Measurements from ENCODE around the gene LOXL3. TPM values are rescaled to one million over a fixed set of nuclear protein-coding genes. Genes with fewer than 3 reads are reported as not detected.

LOXL3 gene
- total RNA-seq, 1 experiment from 2014 or later: 4.1 TPM

DNA sequence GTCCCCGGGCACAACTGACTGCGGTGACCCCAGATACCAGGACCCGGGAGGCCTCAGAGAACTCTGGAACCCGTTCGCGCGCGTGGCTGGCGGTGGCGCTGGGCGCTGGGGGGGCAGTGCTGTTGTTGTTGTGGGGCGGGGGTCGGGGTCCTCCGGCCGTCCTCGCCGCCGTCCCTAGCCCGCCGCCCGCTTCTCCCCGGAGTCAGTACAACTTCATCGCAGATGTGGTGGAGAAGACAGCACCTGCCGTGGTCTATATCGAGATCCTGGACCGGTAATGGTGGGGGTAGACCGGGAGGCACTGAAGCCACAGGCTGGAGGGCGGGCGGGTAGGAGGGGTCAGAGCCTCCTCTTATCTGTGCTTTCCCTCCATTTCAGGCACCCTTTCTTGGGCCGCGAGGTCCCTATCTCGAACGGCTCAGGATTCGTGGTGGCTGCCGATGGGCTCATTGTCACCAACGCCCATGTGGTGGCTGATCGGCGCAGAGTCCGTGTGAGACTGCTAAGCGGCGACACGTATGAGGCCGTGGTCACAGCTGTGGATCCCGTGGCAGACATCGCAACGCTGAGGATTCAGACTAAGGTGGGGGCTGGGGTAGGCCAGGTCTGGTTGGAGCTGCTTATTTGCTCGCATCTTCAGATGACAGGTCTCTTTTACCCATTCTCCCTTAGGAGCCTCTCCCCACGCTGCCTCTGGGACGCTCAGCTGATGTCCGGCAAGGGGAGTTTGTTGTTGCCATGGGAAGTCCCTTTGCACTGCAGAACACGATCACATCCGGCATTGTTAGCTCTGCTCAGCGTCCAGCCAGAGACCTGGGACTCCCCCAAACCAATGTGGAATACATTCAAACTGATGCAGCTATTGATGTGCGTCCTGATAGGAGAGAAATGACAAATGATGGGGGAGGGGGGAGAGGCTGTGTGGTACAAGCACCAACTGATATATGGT lies 23.2 kb downstream of the LOXL3 start:
- Histone ChIP-seq H2AFZ (ENCODE audit: low read depth, low read length, poor library complexity, severe bottlenecking) (no peak overlapping the region), H3K4me3 (replicated peaks in 1 of 2; ENCODE audit: low read depth in 1 of 2, low read length in 2 of 2) (peak overlapping the region; percentile 98 to 100), H3K27ac (ENCODE audit: low read depth, low read length) (peak overlapping the region; percentile 76), H3K9me3 (ENCODE audit: control insufficient read depth in 1 of 2, insufficient read depth in 1 of 2, low read depth in 1 of 2, low read length in 2 of 2) (no peaks in the 10 kb centered on the region), H3K9me2 (ENCODE audit: insufficient read depth) (no peaks in the 10 kb centered on the region), H3K9ac (ENCODE audit: low read length) (peak overlapping the region; percentile 88), H3K79me2 (ENCODE audit: insufficient read depth, low read length) (peaks cover 42% of the 10 kb centered on the region), H3K4me1 (ENCODE audit: control insufficient read depth in 1 of 2, insufficient read depth in 2 of 2, low read length in 2 of 2) (peaks cover 14 to 30% of the 10 kb centered on the region in 2 experiments), H3K36me3 (ENCODE audit: control insufficient read depth in 1 of 2, insufficient read depth in 2 of 2, low read length in 2 of 2) (peaks cover 18 to 27% of the 10 kb centered on the region in 2 experiments), H3K4me2 (ENCODE audit: low read length) (peak overlapping the region; percentile 86), H4K20me1 (ENCODE audit: insufficient read depth) (no peaks in the 10 kb centered on the region), H3K27me3 (ENCODE audit: insufficient read depth, low read length) (no peaks in the 10 kb centered on the region)
- ChIA-PET CTCF (interaction anchor here (1.0 to 2.3 kb wide), 4 partner anchors 15 to 195 kb away, joined by 3 to 7 read pairs (median 5); partner anchors contain the start of gene WBP1), RAD21 (ENCODE audit: low non-redundant PET in 1 of 2, low total read pairs in 2 of 2, uncharacterized antibody in 2 of 2, unreplicated experiment in 2 of 2) (interaction anchor here (0.8 to 1.0 kb wide), 2 partner anchors 48 to 58 kb away, joined by 3 read pairs; partner anchors contain the start of genes CCDC142 (in 1 of the 2), MRPL53 (in 1 of the 2) and TTC31 (in 1 of the 2)), POLR2A (interaction anchor here (1.0 to 1.3 kb wide), 4 partner anchors 13 to 58 kb away, joined by 3 to 7 read pairs (median 3); partner anchors contain the start of genes MRPL53 and PCGF1)
- intact Hi-C loops (cut with micrococcal nuclease): loop anchor here (1.0 to 5.0 kb wide), 2 partner anchors 24 to 278 kb away; no protein-coding TSS in a partner anchor
- TF ChIP-seq POLR2A (IDR thresholded peaks at IDR 0.05; ENCODE audit: borderline replicate concordance, extremely low read depth, insufficient read depth, insufficient read length) (peak; percentile 17), CEBPB (IDR thresholded peaks at IDR 0.05; ENCODE audit: low read depth) (no peak)
- ATAC-seq (peak; percentile 39), DNase-seq (ENCODE audit: low read depth, low spot score) (no peak)
- BruUV-seq (replicated peaks): TSS peak; percentile 49

DNA sequence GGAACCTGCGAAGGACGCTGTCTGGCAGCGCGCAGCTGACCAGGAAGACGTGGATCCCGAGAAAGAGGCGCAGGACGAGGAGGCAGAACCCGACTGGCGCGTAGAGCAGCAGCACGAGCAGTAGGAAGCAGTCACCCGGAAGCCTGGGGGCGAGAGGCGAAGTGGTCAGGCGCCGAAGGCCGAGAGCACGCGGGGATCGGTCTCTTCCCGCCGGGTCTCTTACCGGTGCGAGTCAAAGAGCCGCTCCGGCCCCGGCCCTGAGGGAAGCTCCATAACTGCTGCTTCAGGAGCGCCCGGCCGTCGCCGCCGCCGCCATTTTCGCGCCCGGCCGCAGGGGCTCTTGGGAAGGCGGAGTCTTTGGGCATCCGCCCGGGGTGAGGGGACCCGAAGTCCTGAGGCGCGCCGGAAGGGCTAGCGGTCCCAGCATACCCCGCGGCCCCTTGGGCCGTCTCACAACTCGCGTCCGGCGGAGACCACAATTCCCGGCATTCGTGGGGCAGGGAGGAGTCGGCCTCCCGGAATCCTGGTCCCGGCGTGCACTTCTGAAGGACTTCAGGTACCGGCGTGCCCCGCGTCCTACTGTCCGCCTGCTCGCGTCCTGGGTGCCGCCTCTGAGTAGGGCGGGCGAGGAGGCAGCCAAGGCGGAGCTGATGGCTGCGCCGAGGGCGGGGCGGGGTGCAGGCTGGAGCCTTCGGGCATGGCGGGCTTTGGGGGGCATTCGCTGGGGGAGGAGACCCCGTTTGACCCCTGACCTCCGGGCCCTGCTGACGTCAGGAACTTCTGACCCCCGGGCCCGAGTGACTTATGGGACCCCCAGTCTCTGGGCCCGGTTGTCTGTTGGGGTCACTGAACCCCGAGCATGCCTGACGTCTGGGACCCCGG lies 24.1 kb downstream of the LOXL3 start, which contains the start of the genes AUP1 and HTRA2:
Gene AUP1, minus strand, starts transcription at position 350 of the 882 bp plus-strand sequence. Its CDS starts 77 bp downstream, at position 273.
Gene HTRA2, plus strand, starts transcription at position 577 of the 882 bp plus-strand sequence. Its CDS starts 74 bp downstream, at position 651.
- peak within 1 kb of the TSS; percentile 98 to 100 for H3K4me3 ChIP-seq (replicated peaks in 1 of 2; ENCODE audit: low read depth in 1 of 2, low read length in 2 of 2)
- CTCF ChIA-PET: interaction anchor here (1.0 to 1.3 kb wide), 2 partner anchors 16 to 72 kb away, joined by 3 to 5 read pairs; partner anchors contain the start of gene WBP1
- POLR2A ChIA-PET: interaction anchor here (1.0 to 1.4 kb wide), 3 partner anchors 22 to 57 kb away, joined by 3 to 7 read pairs (median 3); partner anchors contain the start of genes MRPL53 and PCGF1
- H4K20me1 ChIP-seq (ENCODE audit: insufficient read depth): no peaks in the 10 kb centered on the region
- H3K27me3 ChIP-seq (ENCODE audit: insufficient read depth, low read length): no peaks in the 10 kb centered on the region
- RAD21 ChIA-PET (ENCODE audit: low non-redundant PET in 1 of 2, low total read pairs in 2 of 2, uncharacterized antibody in 2 of 2, unreplicated experiment in 2 of 2): interaction anchor here (0.8 to 1.0 kb wide), 2 partner anchors 47 to 57 kb away, joined by 3 read pairs; partner anchors contain the start of genes CCDC142 (in 1 of the 2), MRPL53 (in 1 of the 2) and TTC31 (in 1 of the 2)
- H3K4me2 ChIP-seq (ENCODE audit: low read length): peak within 1 kb of the TSS; percentile 86
- peaks cover 18 to 27% of the 10 kb centered on the region in 2 experiments for H3K36me3 ChIP-seq (ENCODE audit: control insufficient read depth in 1 of 2, insufficient read depth in 2 of 2, low read length in 2 of 2)
- no TSS peak for BruUV-seq (replicated peaks)
- intact Hi-C loops (cut with micrococcal nuclease): loop anchor here (1.0 to 5.0 kb wide), 4 partner anchors 23 to 277 kb away; partner anchors contain the start of gene TTC31
- H3K4me1 ChIP-seq (ENCODE audit: control insufficient read depth in 1 of 2, insufficient read depth in 2 of 2, low read length in 2 of 2): peaks cover 14 to 30% of the 10 kb centered on the region in 2 experiments
- no peak within 1 kb of the TSS for H2AFZ ChIP-seq (ENCODE audit: low read depth, low read length, poor library complexity, severe bottlenecking)
- ATAC-seq (peak; percentile 92), DNase-seq (ENCODE audit: low read depth, low spot score) (peak; percentile 98)
- peaks cover 42% of the 10 kb centered on the region for H3K79me2 ChIP-seq (ENCODE audit: insufficient read depth, low read length)
- peak within 1 kb of the TSS; percentile 94 for H3K27ac ChIP-seq (ENCODE audit: low read depth, low read length)
- no peaks in the 10 kb centered on the region for H3K9me3 ChIP-seq (ENCODE audit: control insufficient read depth in 1 of 2, insufficient read depth in 1 of 2, low read depth in 1 of 2, low read length in 2 of 2)
- H3K9ac ChIP-seq (ENCODE audit: low read length): peak within 1 kb of the TSS; percentile 98
- H3K9me2 ChIP-seq (ENCODE audit: insufficient read depth): no peaks in the 10 kb centered on the region
- TF ChIP-seq EZH2phosphoT487 (IDR thresholded peaks at IDR 0.05; ENCODE audit: borderline replicate concordance) (no peak), YY1 (IDR thresholded peaks at IDR 0.05; ENCODE audit: extremely low read depth, insufficient replicate concordance, low read depth, low read length) (peak; percentile 95), FOSL1 (IDR thresholded peaks at IDR 0.05; ENCODE audit: low read depth) (no peak), ELF1 (IDR thresholded peaks at IDR 0.05; ENCODE audit: borderline replicate concordance, low read depth) (no peak)
- TF ChIP-seq, protein P1, sequence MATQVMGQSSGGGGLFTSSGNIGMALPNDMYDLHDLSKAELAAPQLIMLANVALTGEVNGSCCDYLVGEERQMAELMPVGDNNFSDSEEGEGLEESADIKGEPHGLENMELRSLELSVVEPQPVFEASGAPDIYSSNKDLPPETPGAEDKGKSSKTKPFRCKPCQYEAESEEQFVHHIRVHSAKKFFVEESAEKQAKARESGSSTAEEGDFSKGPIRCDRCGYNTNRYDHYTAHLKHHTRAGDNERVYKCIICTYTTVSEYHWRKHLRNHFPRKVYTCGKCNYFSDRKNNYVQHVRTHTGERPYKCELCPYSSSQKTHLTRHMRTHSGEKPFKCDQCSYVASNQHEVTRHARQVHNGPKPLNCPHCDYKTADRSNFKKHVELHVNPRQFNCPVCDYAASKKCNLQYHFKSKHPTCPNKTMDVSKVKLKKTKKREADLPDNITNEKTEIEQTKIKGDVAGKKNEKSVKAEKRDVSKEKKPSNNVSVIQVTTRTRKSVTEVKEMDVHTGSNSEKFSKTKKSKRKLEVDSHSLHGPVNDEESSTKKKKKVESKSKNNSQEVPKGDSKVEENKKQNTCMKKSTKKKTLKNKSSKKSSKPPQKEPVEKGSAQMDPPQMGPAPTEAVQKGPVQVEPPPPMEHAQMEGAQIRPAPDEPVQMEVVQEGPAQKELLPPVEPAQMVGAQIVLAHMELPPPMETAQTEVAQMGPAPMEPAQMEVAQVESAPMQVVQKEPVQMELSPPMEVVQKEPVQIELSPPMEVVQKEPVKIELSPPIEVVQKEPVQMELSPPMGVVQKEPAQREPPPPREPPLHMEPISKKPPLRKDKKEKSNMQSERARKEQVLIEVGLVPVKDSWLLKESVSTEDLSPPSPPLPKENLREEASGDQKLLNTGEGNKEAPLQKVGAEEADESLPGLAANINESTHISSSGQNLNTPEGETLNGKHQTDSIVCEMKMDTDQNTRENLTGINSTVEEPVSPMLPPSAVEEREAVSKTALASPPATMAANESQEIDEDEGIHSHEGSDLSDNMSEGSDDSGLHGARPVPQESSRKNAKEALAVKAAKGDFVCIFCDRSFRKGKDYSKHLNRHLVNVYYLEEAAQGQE (IDR thresholded peaks at IDR 0.05; ENCODE audit: low read depth): no peak
- TF ChIP-seq, protein P2, sequence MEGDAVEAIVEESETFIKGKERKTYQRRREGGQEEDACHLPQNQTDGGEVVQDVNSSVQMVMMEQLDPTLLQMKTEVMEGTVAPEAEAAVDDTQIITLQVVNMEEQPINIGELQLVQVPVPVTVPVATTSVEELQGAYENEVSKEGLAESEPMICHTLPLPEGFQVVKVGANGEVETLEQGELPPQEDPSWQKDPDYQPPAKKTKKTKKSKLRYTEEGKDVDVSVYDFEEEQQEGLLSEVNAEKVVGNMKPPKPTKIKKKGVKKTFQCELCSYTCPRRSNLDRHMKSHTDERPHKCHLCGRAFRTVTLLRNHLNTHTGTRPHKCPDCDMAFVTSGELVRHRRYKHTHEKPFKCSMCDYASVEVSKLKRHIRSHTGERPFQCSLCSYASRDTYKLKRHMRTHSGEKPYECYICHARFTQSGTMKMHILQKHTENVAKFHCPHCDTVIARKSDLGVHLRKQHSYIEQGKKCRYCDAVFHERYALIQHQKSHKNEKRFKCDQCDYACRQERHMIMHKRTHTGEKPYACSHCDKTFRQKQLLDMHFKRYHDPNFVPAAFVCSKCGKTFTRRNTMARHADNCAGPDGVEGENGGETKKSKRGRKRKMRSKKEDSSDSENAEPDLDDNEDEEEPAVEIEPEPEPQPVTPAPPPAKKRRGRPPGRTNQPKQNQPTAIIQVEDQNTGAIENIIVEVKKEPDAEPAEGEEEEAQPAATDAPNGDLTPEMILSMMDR (IDR thresholded peaks at IDR 0.05 in 2 of 3, conservative IDR thresholded peaks at IDR 0.05 in 1 of 3; ENCODE audit: borderline replicate concordance in 1 of 3, insufficient read depth in 1 of 3, low read depth in 2 of 3, low read length in 2 of 3): no peak
